Thoracic aorta (tissue), 2 donors: ENCODE results near the gene BACH2. TPM values are rescaled to one million over a fixed set of nuclear protein-coding genes. Genes with fewer than 3 reads are reported as not detected.

ENCODE experiments used
- ATAC-seq: fragments of 150-250 bp; one replicate; pipeline ENCODE4 v1.8.0; 2017; ENCODE audit warnings: low read depth; ENCODE audit not compliant: insufficient number of reproducible peaks, low FRiP score
- DNase-seq: peaks from one replicate; pipeline ENCODE4 v3.0.0-alpha.2; 2020; ENCODE audit warnings: low spot score
- H3K27ac ChIP-seq, 2 donors: fragments of 200-600 bp; sonication (generic); 1 replicate in 1 of 2; 2 replicates in 1 of 2; pipeline ENCODE4 v1.5.1; 2016; ENCODE audit warnings: mild to moderate bottlenecking in 2 of 2, moderate library complexity in 2 of 2
- H3K27me3 ChIP-seq: fragments of 200-600 bp; sonication (generic); replicated peaks from 2 replicates; pipeline ENCODE4 v1.6.0; 2016; ENCODE audit warnings: mild to moderate bottlenecking; ENCODE audit not compliant: insufficient read depth
- H3K36me3 ChIP-seq: fragments of 200-600 bp; sonication (generic); one replicate; pipeline ENCODE4 v1.5.1; 2016
- H3K4me1 ChIP-seq, 2 donors: fragments of 200-600 bp; sonication (generic); 1 replicate in 1 of 2; 2 replicates in 1 of 2; pipeline versions ENCODE4 v1.5.1 to v1.6.0; 2016; ENCODE audit warnings: low read depth in 2 of 2, mild to moderate bottlenecking in 1 of 2; ENCODE audit not compliant: control insufficient read depth in 1 of 2
- H3K4me3 ChIP-seq: fragments of 200-600 bp; sonication (generic); 2 replicates; pipeline ENCODE4 v1.5.1; 2016; ENCODE audit warnings: mild to moderate bottlenecking
- H3K9me3 ChIP-seq: fragments of 200-600 bp; sonication (generic); 2 replicates; pipeline ENCODE4 v1.5.1; 2016
- total RNA-seq, 2 donors: library from RNA; depleted of rRNA; stranded (reverse); fragments of >200 nt; gene quantifications; one replicate each; pipeline versions ENCODE4 v1.1.0 to v1.2.3, GENCODE V29; 2016
- TF ChIP-seq, protein P1 (sequence below): fragments of 200-600 bp; sonication (generic); IDR thresholded peaks from one replicate; pipeline ENCODE4 v1.5.1; 2019; ENCODE audit warnings: antibody characterized with exemption

BACH2 gene
- total RNA-seq, 2 donors from 2014 or later: 6.1 to 17.8 TPM

DNA sequence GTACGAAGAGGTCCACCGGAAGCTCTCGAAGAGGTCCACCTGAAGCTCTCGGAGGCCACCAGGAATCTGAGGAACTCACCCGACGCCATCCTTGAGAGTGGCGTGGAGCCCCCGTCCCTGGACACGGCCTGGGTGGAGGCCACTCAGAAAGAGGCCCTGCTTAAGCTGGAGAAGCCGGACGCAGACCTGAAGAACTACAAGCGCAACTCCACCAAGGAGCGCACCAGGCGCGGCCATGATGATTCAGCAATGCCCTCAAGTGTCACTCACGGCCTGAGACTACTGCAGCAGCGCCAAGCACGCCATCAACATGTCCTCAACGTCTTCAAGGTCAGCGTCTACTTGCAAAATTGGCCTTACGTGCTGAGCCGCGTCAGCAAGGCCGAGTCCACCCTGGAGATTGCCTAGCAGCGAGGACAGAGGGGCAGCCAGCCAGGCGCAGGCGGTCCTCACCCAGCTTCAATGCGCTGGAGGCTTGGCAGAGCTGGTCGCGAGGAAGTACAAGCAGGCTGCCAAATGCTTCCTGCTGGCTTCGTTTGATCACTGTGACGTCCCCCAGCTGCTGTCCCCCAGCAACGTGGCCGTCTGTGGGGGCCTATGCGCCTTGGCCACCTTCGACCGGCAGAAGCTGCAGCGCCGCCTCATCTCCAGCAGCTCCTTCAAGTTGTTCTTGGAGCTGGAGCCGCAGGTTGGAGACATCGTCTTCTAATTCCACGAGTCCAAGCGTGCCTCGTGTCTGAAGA, 410.1 kb downstream of the BACH2 start:
- no peak for ATAC-seq
- TF ChIP-seq, protein P1, sequence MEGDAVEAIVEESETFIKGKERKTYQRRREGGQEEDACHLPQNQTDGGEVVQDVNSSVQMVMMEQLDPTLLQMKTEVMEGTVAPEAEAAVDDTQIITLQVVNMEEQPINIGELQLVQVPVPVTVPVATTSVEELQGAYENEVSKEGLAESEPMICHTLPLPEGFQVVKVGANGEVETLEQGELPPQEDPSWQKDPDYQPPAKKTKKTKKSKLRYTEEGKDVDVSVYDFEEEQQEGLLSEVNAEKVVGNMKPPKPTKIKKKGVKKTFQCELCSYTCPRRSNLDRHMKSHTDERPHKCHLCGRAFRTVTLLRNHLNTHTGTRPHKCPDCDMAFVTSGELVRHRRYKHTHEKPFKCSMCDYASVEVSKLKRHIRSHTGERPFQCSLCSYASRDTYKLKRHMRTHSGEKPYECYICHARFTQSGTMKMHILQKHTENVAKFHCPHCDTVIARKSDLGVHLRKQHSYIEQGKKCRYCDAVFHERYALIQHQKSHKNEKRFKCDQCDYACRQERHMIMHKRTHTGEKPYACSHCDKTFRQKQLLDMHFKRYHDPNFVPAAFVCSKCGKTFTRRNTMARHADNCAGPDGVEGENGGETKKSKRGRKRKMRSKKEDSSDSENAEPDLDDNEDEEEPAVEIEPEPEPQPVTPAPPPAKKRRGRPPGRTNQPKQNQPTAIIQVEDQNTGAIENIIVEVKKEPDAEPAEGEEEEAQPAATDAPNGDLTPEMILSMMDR: no peak
- no peaks in the 10 kb centered on the region for H3K36me3 ChIP-seq

More for the DNA sequence above, 410.1 kb downstream of the BACH2 start:
- H3K9me3 ChIP-seq: no peaks in the 10 kb centered on the region
- no peak overlapping the region for H3K4me3 ChIP-seq
- H3K27me3 ChIP-seq: no peaks in the 10 kb centered on the region
- no peak overlapping the region for H3K27ac ChIP-seq
- no peaks in the 10 kb centered on the region for H3K4me1 ChIP-seq
- DNase-seq: no peak
